GM10847 (cell line): Measurements from ENCODE around the gene NUP153.

Source experiments
- POLR2A ChIP-seq: IDR thresholded peaks from 2 replicates; pipeline ENCODE4 v1.6.1; 2011; ENCODE audit not compliant: insufficient read length; ENCODE audit errors: extremely low read depth

Gene NUP153

GRCh38 chr6:17679726-17680125, 27.0 kb downstream of the NUP153 start:
- no peak for TF ChIP-seq POLR2A

GRCh38 chr6:17677602-17678001, 29.1 kb downstream of the NUP153 start:
- no peak for TF ChIP-seq POLR2A

- TF ChIP-seq POLR2A, result no peak
Measured at GRCh38 chr6:17673543-17674254, 33.0 kb downstream of the NUP153 start.

GRCh38 chr6:17672064-17672718, 34.5 kb downstream of the NUP153 start:
- no peak for TF ChIP-seq POLR2A

- TF ChIP-seq POLR2A, result no peak
Measured at GRCh38 chr6:17666646-17667045, 40.1 kb downstream of the NUP153 start.

- no peak for TF ChIP-seq POLR2A
Measured at GRCh38 chr6:17665132-17665531, 41.6 kb downstream of the NUP153 start.

- TF ChIP-seq POLR2A, result no peak
Measured at GRCh38 chr6:17663226-17663625, 43.5 kb downstream of the NUP153 start.

- TF ChIP-seq POLR2A, result no peak
Measured at GRCh38 chr6:17662585-17662984, 44.1 kb downstream of the NUP153 start.

- TF ChIP-seq POLR2A, result no peak
Measured at GRCh38 chr6:17656644-17657043, 50.1 kb downstream of the NUP153 start.

- TF ChIP-seq POLR2A, result no peak
Measured at GRCh38 chr6:17656092-17656491, 50.6 kb downstream of the NUP153 start.

GRCh38 chr6:17653198-17653882, 53.4 kb downstream of the NUP153 start:
- TF ChIP-seq POLR2A, result no peak

- no peak for TF ChIP-seq POLR2A
Measured at GRCh38 chr6:17650656-17651309, 55.9 kb downstream of the NUP153 start.

- TF ChIP-seq POLR2A, result no peak
Measured at GRCh38 chr6:17648745-17649144, 58.0 kb downstream of the NUP153 start.

- no peak for TF ChIP-seq POLR2A
Measured at GRCh38 chr6:17640477-17640917, 66.2 kb downstream of the NUP153 start.

GRCh38 chr6:17638212-17638715, 68.5 kb downstream of the NUP153 start:
- no peak for TF ChIP-seq POLR2A
